Stimulated activated CD4-positive, alpha-beta T cell treated with anti-CD3 and anti-CD28 coated beads, TNF-alpha, amount 100 ng/mL, for 48 hours (primary cell): Measurements from ENCODE around the gene RAD9B.
"Not testable (repeated sequence)": the region's sequence is repeated elsewhere in the genome, so short reads cannot be mapped to it uniquely, and the experiment has no call there.

ENCODE experiments used
- DNase-seq, 3 donors: peaks; one replicate each; pipeline ENCODE4 v3.0.0-alpha.2; 2020; ENCODE audit warnings: low read depth in 3 of 3

Gene RAD9B

DNA sequence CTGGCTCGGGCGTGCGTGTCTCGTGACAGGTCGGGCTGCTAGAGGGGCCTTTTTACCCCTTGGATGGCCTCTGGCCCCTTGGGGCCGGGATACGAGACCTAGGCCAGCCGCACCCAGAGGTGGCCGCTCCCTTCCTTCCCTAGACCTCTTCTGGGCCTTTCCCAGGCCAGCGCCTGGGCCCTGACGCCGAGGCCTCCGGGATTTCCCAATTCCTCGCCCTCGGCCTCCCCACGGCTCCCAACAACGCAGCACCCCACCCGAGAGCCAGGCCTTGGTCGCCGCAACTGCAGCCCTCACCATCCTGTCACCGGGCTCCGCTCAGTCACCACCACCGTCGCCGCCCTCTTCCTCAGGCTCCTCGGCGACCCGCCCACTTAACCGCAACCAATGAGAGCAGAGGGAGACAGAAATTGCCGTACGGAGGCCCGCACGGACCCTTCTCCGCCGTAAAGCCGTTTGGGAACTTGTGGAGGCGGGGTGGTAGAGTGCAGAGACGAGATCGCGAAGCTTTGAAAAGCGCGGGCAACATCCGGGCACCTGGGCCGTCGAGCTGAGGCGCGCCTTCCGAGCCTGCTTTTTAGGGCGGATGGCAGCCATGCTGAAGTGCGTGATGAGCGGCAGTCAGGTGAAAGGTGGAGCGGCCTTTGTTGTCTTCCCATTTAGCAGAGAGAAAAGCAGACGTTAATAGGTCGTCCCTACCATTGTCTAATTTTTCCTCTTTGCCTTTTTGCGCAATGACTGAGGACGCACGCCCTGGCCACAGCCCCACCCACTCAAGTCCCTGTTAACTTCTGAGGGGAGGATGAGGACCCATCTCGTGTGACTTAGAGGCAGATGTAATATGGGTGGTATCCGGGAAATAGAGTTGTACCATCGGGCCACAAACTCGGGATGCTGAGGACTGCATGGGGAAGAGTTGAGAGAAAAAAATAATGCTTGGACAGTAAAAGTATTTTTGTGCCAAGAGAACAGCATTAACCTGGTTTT, at the start of gene RAD9B, which contains the start of gene VPS29:
Gene RAD9B, plus strand, starts transcription at position 580 of the 987 bp plus-strand sequence. Its CDS starts 7 bp downstream, at position 587.
Gene VPS29, minus strand, starts transcription at position 360 of the 987 bp plus-strand sequence. Its CDS starts 60 bp downstream, at position 300.
- peak; percentile 96 to 99 (median 98) for DNase-seq

- DNase-seq: no peak
Measured at GRCh38 chr12:110453569-110454296, 48.4 kb upstream of the RAD9B start.

DNA sequence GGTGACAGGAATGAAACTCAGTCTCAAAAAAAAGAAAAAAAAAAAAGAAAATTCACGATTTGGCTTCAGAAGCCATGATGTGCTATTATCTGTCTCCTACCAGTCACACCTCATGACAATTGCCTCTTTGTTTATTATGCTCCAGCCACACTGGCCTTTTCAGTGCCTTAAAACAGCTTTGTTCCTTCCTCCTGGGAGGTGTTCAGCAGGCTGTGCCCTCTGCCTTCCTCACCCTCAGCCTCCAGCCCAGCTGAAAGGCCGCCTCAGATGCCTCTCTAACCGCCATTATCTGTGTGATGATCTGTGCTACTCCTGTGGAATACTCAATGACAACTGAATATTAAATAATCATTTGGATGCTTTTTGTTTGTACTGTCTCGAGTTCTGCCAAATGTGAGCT, 43.4 kb upstream of the RAD9B start:
- no peak for DNase-seq

GRCh38 chr12:110461189-110461588, 40.9 kb upstream of the RAD9B start:
- not testable (repeated sequence) for DNase-seq

- no peak for DNase-seq
Measured at GRCh38 chr12:110465024-110465423, 37.1 kb upstream of the RAD9B start.

DNA sequence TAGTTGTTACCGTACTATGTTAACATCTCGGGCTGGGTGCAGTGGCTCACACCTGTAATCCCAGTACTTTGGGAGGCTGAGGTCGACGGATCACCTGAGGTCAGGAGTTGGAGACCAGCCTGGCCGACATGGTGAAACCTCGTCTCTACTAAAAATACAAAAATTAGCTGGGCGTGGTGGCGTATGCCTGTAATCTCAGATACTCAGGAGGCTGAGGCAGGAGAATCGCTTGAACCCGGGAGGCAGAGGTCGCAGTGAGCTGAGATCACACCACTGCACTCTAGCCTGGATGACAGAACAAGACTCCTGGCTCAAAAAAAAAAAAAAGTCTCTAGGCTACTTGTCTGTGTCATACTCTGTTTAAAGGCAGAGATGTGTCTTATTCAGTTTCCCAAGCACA, 36.4 kb upstream of the RAD9B start:
- not testable (repeated sequence) for DNase-seq

DNA sequence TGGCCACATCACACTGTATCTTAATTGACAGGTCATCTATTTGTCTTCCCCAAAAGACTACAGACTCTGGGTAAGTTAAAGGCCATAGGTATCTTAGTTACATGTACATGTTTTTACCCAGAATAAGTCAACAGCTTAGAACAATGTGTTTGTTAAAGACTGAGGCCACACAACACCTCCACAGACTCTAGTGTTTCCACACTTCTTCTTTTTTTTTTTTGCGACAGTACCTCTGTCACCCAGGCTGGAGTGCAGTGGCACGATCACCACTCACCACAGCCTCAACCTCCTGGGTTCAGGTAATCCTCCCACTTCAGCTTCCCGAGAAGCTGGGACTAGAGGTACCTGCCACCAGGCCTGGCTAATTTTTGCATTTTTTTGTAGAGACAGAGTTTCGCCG, 35.3 kb upstream of the RAD9B start:
- no peak for DNase-seq

- DNase-seq: no peak
Measured at GRCh38 chr12:110467847-110468213, 34.3 kb upstream of the RAD9B start.

GRCh38 chr12:110468214-110469048, 33.7 kb upstream of the RAD9B start, which contains the start of the genes FAM216A and GPN3:
FAM216A (plus strand) TSS chr12:110468845; CDS start chr12:110468876, 31 bp downstream.
GPN3 (minus strand) TSS chr12:110468257; CDS start chr12:110468203, 54 bp downstream.
- DNase-seq: peak; percentile 88 to 96 (median 92)

- DNase-seq: no peak
Measured at GRCh38 chr12:110475426-110475825, 26.7 kb upstream of the RAD9B start.

DNA sequence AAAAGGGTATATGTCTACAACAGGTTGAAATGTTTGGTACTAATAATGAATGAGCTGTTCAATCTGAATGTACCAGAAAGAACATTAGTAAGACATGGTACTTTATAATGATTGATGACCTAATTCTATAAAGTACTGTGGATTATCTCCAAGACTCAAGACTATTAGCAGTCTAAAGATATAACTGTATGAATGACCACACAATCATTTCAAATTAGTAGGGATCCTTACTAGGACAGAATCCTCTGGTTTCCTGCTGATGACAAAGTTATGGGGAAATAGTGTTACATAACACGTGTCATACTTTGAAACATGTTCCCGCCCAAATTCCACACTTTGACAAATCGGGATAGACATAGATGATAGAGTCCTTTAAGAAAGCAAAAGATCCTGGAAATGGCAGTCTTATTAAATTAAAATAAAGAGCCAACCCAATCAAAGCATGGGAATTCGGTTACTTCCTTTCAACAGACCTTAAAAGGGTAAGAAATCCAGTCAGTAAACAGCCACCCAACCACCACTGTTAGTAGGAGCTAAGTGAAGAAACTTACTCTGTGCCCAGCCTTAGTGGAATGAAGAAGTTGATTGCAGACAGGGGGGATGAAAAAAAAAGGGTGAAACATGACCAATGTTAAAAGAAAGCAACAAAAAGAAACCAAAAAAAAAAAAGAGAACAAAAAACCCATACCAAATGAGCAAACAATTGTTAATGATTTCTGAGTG, 3.0 kb upstream of the RAD9B start:
- DNase-seq: no peak

DNA sequence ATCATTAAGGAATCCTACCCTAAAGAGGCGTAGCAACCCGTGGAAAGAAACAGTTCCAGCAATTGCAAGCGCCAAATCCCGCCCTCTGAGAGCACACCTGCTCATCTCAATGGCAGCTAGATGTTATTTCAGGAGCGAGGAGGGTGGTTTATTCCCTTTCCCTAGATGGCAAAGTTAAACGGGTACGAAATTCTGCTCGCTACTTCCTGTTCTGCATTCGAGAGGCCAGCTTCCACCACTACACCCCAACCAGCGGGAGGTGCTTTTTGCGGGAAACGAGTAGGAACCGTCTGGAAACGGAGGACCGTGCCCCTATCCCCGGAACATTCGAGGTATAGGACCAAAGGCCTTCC, 756 bp upstream of the RAD9B start:
- DNase-seq: peak in 1 of 3 donors; percentile 24

DNA sequence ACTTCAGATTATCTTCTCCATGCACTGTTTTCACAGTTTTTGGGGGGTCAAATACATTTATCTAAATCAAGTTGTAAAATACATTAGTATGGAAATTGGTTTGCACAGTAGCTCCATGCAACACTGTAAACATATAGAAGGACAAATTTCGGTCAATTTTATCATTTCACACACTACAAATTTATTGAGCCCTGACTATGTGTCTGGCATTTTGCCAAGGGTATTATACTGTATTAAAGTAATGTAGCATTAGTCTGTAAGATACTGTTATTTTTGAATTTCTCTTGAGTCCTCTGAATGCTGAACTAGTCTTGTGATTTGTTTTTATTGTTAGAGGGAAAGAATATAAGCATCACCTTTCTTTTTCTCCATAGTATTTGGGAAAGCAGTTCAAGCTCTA, 1.3 kb downstream of the RAD9B start:
- DNase-seq: no peak

DNA sequence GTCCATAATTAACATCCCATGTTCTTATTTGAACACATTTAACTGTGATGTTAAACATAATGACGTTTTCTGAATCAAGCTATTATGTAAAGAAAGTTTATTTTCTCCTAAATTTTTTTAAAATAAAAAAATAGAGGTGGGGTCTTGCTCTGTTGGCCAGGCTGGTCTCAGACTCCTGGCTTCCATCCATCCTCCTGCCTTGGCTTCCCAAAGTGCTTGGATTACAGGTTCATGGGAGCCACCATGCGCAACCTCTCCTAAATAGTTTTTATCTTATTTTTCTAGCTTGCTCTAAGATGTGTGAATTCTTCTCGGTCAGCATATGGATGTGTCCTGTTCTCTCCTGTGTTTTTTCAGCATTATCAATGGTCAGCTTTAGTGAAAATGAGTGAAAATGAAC, 3.2 kb downstream of the RAD9B start:
- DNase-seq: no peak

DNA sequence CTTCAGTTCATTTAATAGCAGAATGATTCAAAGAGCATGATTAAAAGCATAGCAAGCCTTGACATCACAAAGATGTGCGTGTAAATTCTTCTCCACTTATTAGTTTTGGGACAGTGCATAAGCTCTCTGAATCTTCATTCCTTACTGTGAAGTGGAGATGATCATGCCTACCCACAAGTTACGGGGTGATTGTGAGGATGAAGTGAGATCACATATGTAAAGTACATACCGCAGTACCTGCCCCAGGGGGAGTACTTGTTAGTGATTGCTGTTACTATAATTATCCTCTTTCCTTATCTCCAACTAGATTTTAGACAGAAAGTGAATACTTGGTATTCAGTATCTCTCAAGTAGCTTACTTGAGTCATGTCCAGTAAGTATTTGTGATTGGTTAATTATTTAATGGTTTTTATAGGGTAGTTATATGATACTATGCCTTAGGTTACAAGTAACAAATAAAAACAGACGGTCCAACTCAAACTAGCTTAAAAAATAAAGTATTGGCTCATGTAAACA, 6.0 kb downstream of the RAD9B start:
- DNase-seq: no peak

GRCh38 chr12:110513842-110514241, 11.7 kb downstream of the RAD9B start:
- no peak for DNase-seq

GRCh38 chr12:110514363-110514762, 12.2 kb downstream of the RAD9B start:
- no peak for DNase-seq

GRCh38 chr12:110516995-110517394, 14.9 kb downstream of the RAD9B start:
- no peak for DNase-seq

DNA sequence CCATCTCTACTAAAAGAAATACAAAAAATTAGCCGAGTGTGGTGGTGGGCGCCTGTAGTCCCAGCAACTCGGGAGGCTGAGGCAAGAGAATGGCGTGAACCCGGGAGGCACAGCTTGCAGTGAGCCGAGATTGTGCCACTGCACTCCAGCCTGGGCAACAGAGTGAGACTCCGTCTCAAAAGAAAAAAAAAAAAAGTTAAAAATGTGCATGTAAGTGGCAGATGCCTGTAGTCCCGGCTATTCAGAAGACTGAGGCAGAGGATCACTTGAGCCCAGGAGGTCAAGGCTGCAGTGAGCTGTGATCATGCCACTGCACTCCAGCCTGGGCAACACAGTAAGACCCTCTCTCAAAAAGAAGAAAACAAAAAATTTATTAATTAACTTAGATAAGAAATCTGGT, 15.9 kb downstream of the RAD9B start:
- not testable (repeated sequence) for DNase-seq

DNA sequence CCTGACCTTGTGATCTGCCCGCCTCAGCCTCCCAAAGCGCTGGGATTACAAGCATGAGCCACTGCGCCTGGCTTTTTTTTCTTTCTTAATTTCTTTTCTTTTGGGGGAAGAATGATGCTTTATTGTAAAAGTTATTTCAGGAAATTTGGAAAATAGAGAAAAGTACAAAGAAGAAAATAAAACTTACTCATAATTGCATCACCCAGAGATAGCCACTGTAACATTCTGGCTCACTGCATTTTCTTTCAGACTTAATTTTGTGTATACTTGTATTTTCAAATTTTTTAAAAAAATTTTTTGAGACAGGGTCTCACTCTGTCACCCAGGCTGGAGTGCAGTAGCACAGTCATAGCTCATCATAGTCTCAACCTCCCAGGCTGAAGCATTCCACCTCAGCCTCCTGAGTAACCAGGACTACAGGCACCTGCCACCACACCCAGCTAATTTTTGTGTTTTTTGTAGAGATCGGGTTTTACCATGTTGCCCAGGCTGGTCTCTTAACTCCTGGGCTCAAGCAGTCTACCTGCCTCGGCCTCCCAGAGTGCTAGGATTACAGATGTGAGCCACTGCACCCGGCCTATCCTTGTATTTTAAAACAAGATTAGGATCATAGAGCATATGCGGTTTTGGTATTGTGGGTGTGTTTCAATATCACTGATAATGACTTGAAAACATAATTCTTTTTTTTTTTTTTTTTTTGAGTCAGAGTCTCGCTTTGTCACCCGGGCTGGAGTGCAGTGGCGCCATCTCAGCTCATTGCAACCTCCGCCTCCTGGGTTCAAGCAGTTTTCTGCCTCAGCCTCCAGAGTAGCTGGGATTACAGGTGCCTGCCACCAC, 19.0 kb downstream of the RAD9B start:
- peak in 2 of 3 donors; percentile 10 to 28 for DNase-seq
